ENCODE results near the gene LMNA. TPM values are rescaled to one million over a fixed set of nuclear protein-coding genes. Genes with fewer than 3 reads are reported as not detected.

Gene LMNA
- total RNA-seq, 1 experiment from 2014 or later = 580 TPM

DNA sequence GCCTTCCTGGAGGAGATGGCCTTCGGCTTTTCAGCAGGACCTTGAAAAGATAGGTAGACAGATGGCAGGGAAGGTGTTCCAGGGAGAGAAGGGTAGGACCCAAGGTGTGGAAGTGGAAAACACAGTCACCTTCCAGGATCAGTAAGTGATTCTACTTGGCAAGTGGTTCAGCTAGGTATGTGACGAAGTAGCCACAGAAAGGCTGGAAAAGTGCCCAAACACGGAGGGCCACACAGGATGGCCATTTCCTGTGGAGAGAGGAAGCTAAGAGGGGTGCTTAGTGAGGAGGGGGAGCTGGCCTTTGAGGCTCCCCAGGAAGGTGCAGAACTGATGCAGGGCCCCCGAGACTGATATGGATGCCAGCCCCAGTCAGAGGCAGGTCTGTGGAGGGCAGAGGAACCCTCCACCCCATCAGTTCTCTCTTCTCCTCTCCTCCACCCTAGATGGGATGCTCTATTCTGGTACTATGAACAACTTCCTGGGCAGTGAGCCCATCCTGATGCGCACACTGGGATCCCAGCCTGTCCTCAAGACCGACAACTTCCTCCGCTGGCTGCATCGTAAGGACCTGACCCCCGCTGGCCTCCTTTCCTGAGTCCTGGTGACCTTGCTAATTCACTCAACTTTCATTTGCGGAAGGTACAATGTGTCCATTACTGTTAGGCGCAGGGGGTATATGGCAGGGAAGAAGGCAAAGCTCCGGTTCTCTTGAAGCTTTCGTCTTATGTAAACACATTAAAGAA is 45.7 kb downstream of the LMNA start:
- Histone ChIP-seq H3K9me3 (ENCODE audit: insufficient read depth, low read depth) (no peaks in the 10 kb centered on the region), H3K36me3 (ENCODE audit: low read depth) (no peaks in the 10 kb centered on the region), H2AFZ (no peak overlapping the region), H3K9me2 (ENCODE audit: insufficient read depth) (no peaks in the 10 kb centered on the region), H3K27ac (no peak overlapping the region), H3F3A (ENCODE audit: insufficient read depth, low read depth) (no peaks in the 10 kb centered on the region), H3K4me3 (no peak overlapping the region), H3K4me1 (replicated peaks; ENCODE audit: insufficient read depth) (no peaks in the 10 kb centered on the region), H3K79me2 (ENCODE audit: low read depth) (no peaks in the 10 kb centered on the region), H3K27me3 (ENCODE audit: insufficient read depth, low read depth) (no peaks in the 10 kb centered on the region), H3K4me2 (no peak overlapping the region), H4K20me1 (ENCODE audit: insufficient read depth) (no peaks in the 10 kb centered on the region)
- ChIA-PET POLR2A (ENCODE audit: unreplicated experiment) (no interaction called here), CTCF (no interaction called here)
- TF ChIP-seq, protein P1, sequence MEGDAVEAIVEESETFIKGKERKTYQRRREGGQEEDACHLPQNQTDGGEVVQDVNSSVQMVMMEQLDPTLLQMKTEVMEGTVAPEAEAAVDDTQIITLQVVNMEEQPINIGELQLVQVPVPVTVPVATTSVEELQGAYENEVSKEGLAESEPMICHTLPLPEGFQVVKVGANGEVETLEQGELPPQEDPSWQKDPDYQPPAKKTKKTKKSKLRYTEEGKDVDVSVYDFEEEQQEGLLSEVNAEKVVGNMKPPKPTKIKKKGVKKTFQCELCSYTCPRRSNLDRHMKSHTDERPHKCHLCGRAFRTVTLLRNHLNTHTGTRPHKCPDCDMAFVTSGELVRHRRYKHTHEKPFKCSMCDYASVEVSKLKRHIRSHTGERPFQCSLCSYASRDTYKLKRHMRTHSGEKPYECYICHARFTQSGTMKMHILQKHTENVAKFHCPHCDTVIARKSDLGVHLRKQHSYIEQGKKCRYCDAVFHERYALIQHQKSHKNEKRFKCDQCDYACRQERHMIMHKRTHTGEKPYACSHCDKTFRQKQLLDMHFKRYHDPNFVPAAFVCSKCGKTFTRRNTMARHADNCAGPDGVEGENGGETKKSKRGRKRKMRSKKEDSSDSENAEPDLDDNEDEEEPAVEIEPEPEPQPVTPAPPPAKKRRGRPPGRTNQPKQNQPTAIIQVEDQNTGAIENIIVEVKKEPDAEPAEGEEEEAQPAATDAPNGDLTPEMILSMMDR (conservative IDR thresholded peaks at IDR 0.05) = no peak
- no peak for DNase-seq
- intact Hi-C loops (cut with micrococcal nuclease; ENCODE audit: unreplicated experiment) = no loop called here
- BruUV-seq (replicated peaks) = no TSS peak

DNA sequence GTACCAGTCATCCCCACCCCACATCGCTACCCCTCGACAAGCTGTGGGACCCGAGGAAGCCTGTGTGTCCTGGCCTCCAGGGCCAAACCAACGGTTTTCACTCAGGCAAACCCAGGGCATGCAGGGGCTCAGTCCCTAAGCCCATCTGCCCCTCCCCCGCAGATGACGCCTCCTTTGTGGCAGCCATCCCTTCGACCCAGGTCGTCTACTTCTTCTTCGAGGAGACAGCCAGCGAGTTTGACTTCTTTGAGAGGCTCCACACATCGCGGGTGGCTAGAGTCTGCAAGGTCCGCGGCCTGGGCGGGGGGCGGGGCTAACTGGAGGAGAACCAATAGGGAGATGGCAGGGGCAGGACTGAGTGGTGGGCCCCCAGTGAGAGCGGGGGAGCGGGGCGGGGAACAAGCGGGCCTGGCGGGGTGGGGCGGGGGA is 46.2 kb downstream of the LMNA start:
- intact Hi-C loops (cut with micrococcal nuclease; ENCODE audit: unreplicated experiment) = no loop called here

DNA sequence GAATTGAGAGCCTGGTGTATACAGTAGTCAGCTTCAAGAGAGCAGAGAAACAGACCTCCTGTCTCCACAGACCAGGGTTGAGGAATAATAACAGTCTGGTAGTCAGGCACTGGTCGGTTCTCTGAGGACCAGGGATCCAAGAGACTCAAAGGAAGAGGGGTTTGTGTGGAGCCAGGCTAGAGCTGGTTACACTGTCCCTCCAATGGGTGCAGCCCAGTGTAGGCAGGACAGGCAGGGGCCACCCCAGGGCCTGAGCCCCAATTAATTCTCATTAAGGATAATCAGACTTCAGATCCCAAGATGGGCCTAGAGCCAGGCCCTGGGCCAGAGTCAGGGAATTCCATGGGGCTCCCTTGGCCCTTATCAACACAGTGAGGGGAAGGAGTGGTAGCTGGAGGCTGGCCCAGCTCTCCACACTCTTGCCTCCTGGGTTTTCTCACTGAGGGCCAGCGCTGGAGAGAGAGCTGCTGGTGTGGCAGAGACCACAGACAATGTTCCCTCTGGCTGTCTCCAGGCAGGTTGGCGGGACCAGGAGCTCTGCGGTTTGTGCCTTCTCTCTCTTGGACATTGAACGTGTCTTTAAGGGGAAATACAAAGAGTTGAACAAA is 48.0 kb downstream of the LMNA start:
- no peak overlapping the region for H2AFZ ChIP-seq
- no peaks in the 10 kb centered on the region for H3K79me2 ChIP-seq (ENCODE audit: low read depth)
- H3K27me3 ChIP-seq (ENCODE audit: insufficient read depth, low read depth) = no peaks in the 10 kb centered on the region
- H3K9me2 ChIP-seq (ENCODE audit: insufficient read depth) = no peaks in the 10 kb centered on the region
- H3K4me1 ChIP-seq (replicated peaks; ENCODE audit: insufficient read depth) = no peaks in the 10 kb centered on the region
- intact Hi-C loops (cut with micrococcal nuclease; ENCODE audit: unreplicated experiment) = no loop called here
- POLR2A ChIA-PET (ENCODE audit: unreplicated experiment) = no interaction called here
- DNase-seq = no peak
- BruUV-seq (replicated peaks) = no TSS peak
- H3K27ac ChIP-seq = no peak overlapping the region
- H3F3A ChIP-seq (ENCODE audit: insufficient read depth, low read depth) = no peaks in the 10 kb centered on the region
- no peak overlapping the region for H3K4me2 ChIP-seq
- no peak overlapping the region for H3K4me3 ChIP-seq
- no peaks in the 10 kb centered on the region for H3K36me3 ChIP-seq (ENCODE audit: low read depth)
- no peak for TF ChIP-seq EZH2 (IDR thresholded peaks at IDR 0.05; ENCODE audit: low read depth)
- TF ChIP-seq, protein P1 (conservative IDR thresholded peaks at IDR 0.05) = no peak
- CTCF ChIA-PET = no interaction called here
- no peaks in the 10 kb centered on the region for H3K9me3 ChIP-seq (ENCODE audit: insufficient read depth, low read depth)
- H4K20me1 ChIP-seq (ENCODE audit: insufficient read depth) = no peaks in the 10 kb centered on the region

More for the DNA sequence above, 46.2 kb downstream of the LMNA start:
- POLR2A ChIA-PET (ENCODE audit: unreplicated experiment) = no interaction called here
- TF ChIP-seq EZH2 (IDR thresholded peaks at IDR 0.05; ENCODE audit: low read depth) = no peak
- H3F3A ChIP-seq (ENCODE audit: insufficient read depth, low read depth) = no peaks in the 10 kb centered on the region
- no peak overlapping the region for H3K4me3 ChIP-seq
- no peak overlapping the region for H3K27ac ChIP-seq
- H3K4me2 ChIP-seq = no peak overlapping the region
- H3K36me3 ChIP-seq (ENCODE audit: low read depth) = no peaks in the 10 kb centered on the region
- H3K9me3 ChIP-seq (ENCODE audit: insufficient read depth, low read depth) = no peaks in the 10 kb centered on the region
- no TSS peak for BruUV-seq (replicated peaks)
- no peaks in the 10 kb centered on the region for H3K27me3 ChIP-seq (ENCODE audit: insufficient read depth, low read depth)
- no peaks in the 10 kb centered on the region for H4K20me1 ChIP-seq (ENCODE audit: insufficient read depth)
- H3K9me2 ChIP-seq (ENCODE audit: insufficient read depth) = no peaks in the 10 kb centered on the region
- CTCF ChIA-PET = no interaction called here
- no peak for DNase-seq
- H3K4me1 ChIP-seq (replicated peaks; ENCODE audit: insufficient read depth) = no peaks in the 10 kb centered on the region
- H2AFZ ChIP-seq = no peak overlapping the region
- H3K79me2 ChIP-seq (ENCODE audit: low read depth) = no peaks in the 10 kb centered on the region

Measured in PC-9 (cell line).